OCI-LY1 (cell line): ENCODE data around the gene PTPN14.
A peak's percentile ranks its signal among the peaks of the same experiment; 100 is the strongest.

Experiments
- H2AFZ ChIP-seq: fragments of 200-600 bp; sonication (generic), shearing (Covaris generic); 2 replicates; pipeline ENCODE4 v1.6.0; 2014; ENCODE audit warnings: antibody characterized with exemption, mild to moderate bottlenecking, low read length
- H3F3A ChIP-seq: fragments of 200-600 bp; sonication (generic), shearing (Covaris generic); 2 replicates; pipeline ENCODE4 v1.6.0; 2014; ENCODE audit warnings: mild to moderate bottlenecking, antibody characterized with exemption, low read length, moderate library complexity; ENCODE audit not compliant: insufficient read depth
- H3K27ac ChIP-seq: fragments of 200-600 bp; sonication (generic); 2 replicates; pipeline ENCODE4 v1.5.1; 2014; ENCODE audit warnings: low read length, mixed run types, mild to moderate bottlenecking, low read depth; ENCODE audit not compliant: poor library complexity, severe bottlenecking
- H3K27me3 ChIP-seq: fragments of 200-600 bp; sonication (generic); 2 replicates; pipeline ENCODE4 v1.6.0; 2014; ENCODE audit warnings: antibody characterized with exemption, mild to moderate bottlenecking, low read length, moderate library complexity; ENCODE audit not compliant: insufficient read depth
- H3K36me3 ChIP-seq: fragments of 200-600 bp; sonication (generic); 2 replicates; pipeline ENCODE4 v1.6.1; 2014; ENCODE audit warnings: mild to moderate bottlenecking, antibody characterized with exemption, low read length, moderate library complexity, mixed read lengths; ENCODE audit not compliant: insufficient read depth
- H3K4me1 ChIP-seq: fragments of 200-600 bp; sonication (generic); 2 replicates; pipeline ENCODE4 v1.5.1; 2014; ENCODE audit warnings: mild to moderate bottlenecking, low read length, moderate library complexity; ENCODE audit not compliant: insufficient read depth, severe bottlenecking
- H3K4me2 ChIP-seq: fragments of 200-600 bp; sonication (generic), shearing (Covaris generic); 2 replicates; pipeline ENCODE4 v1.6.1; 2014; ENCODE audit warnings: low read length
- H3K4me3 ChIP-seq: fragments of 200-600 bp; sonication (generic); 2 replicates; pipeline ENCODE4 v1.5.1; 2014; ENCODE audit warnings: low read length, low read depth, mild to moderate bottlenecking, mixed read lengths; ENCODE audit not compliant: poor library complexity, severe bottlenecking
- H3K79me2 ChIP-seq: fragments of 200-600 bp; shearing (Covaris generic); 2 replicates; pipeline ENCODE4 v1.6.1; 2016; ENCODE audit warnings: mixed run types, low read length, mixed read lengths; ENCODE audit not compliant: insufficient read depth
- H3K9ac ChIP-seq: fragments of 200-600 bp; sonication (generic), shearing (Covaris generic); 2 replicates; pipeline ENCODE4 v1.6.1; 2014; ENCODE audit warnings: mild to moderate bottlenecking, low read length, mixed read lengths
- H3K9me2 ChIP-seq: fragments of 200-600 bp; sonication (generic), shearing (Covaris generic); 2 replicates; pipeline ENCODE4 v1.6.1; 2014; ENCODE audit warnings: low read depth, mild to moderate bottlenecking, low read length, mixed read lengths
- H3K9me3 ChIP-seq: fragments of 200-600 bp; shearing (Covaris generic); 2 replicates; pipeline ENCODE4 v1.6.1; 2014; ENCODE audit warnings: low read length, mixed read lengths
- H4K20me1 ChIP-seq: fragments of 200-600 bp; sonication (generic), shearing (Covaris generic); 2 replicates; pipeline ENCODE4 v1.6.0; 2016; ENCODE audit warnings: mild to moderate bottlenecking, low read length; ENCODE audit not compliant: insufficient read depth
- CTCF ChIP-seq: fragments of 200-600 bp; sonication (generic), shearing (Covaris generic); IDR thresholded peaks from 2 replicates; pipeline ENCODE4 v1.5.1; 2017; ENCODE audit warnings: mild to moderate bottlenecking, antibody characterized with exemption, low read length, moderate library complexity, mixed read lengths
- EZH2 ChIP-seq: fragments of 200-600 bp; sonication (generic), shearing (Covaris generic); IDR thresholded peaks from 2 replicates; pipeline ENCODE4 v1.8.0; 2017; ENCODE audit warnings: borderline replicate concordance, mixed run types, mild to moderate bottlenecking, antibody characterized with exemption, low read length, moderate library complexity, mixed read lengths

The PTPN14 gene

GRCh38 chr1:214432245-214432644 lies 119.2 kb downstream of the PTPN14 start:
- Histone ChIP-seq H3K27me3 (no peaks in the 10 kb centered on the region), H3K4me2 (no peak overlapping the region), H3K9me2 (no peaks in the 10 kb centered on the region), H3K9me3 (no peaks in the 10 kb centered on the region), H3K4me3 (no peak overlapping the region), H3K36me3 (no peaks in the 10 kb centered on the region), H3K4me1 (peaks cover 18% of the 10 kb centered on the region), H2AFZ (no peak overlapping the region), H3K9ac (no peak overlapping the region), H4K20me1 (no peaks in the 10 kb centered on the region), H3K27ac (no peak overlapping the region), H3K79me2 (no peaks in the 10 kb centered on the region), H3F3A (no peaks in the 10 kb centered on the region)
- no peak for TF ChIP-seq CTCF
- no peak for TF ChIP-seq EZH2

- no peaks in the 10 kb centered on the region for H3K27me3 ChIP-seq
- no peaks in the 10 kb centered on the region for H3K9me2 ChIP-seq
- H3K4me3 ChIP-seq, result no peak overlapping the region
- H3K4me2 ChIP-seq, result no peak overlapping the region
- H4K20me1 ChIP-seq, result no peaks in the 10 kb centered on the region
- H3K4me1 ChIP-seq, result peaks cover 27% of the 10 kb centered on the region
- H3K9me3 ChIP-seq, result no peaks in the 10 kb centered on the region
- no peak overlapping the region for H3K9ac ChIP-seq
- TF ChIP-seq EZH2 (no peak), CTCF (no peak)
- no peaks in the 10 kb centered on the region for H3F3A ChIP-seq
- no peaks in the 10 kb centered on the region for H3K36me3 ChIP-seq
- no peak overlapping the region for H3K27ac ChIP-seq
- no peaks in the 10 kb centered on the region for H3K79me2 ChIP-seq
- no peak overlapping the region for H2AFZ ChIP-seq
Observed at GRCh38 chr1:214429951-214430770, 121.2 kb downstream of the PTPN14 start.

GRCh38 chr1:214427871-214428277 lies 123.5 kb downstream of the PTPN14 start:
- Histone ChIP-seq H4K20me1 (no peaks in the 10 kb centered on the region), H3K4me2 (peak overlapping the region; percentile 43), H3K4me3 (peak overlapping the region; percentile 4), H3K9me3 (no peaks in the 10 kb centered on the region), H3K79me2 (no peaks in the 10 kb centered on the region), H3F3A (no peaks in the 10 kb centered on the region), H3K36me3 (no peaks in the 10 kb centered on the region), H3K9me2 (no peaks in the 10 kb centered on the region), H3K27ac (peak overlapping the region; percentile 78), H3K9ac (peak overlapping the region; percentile 17; the same call in 1 of the 2 replicates), H3K4me1 (peaks cover 27% of the 10 kb centered on the region), H2AFZ (no peak overlapping the region), H3K27me3 (no peaks in the 10 kb centered on the region)
- TF ChIP-seq EZH2 (no peak), CTCF (no peak)
